Measurements from ENCODE around the gene NETO1. TPM values are rescaled to one million over a fixed set of nuclear protein-coding genes. Genes with fewer than 3 reads are reported as not detected.

NETO1 gene
- polyA plus RNA-seq, 1 experiment = 0.55 TPM

GRCh38 chr18:72727038-72727655 is 140.6 kb downstream of the NETO1 start:
- no peak for DNase-seq (ENCODE audit: low read depth, low spot score)
- Histone ChIP-seq H3K9me3 (ENCODE audit: control insufficient read depth, insufficient read depth, low read length) (peaks cover 6% of the 10 kb centered on the region; the same call in 1 of the 2 replicates), H3K4me3 (ENCODE audit: low read depth, low read length) (no peak overlapping the region), H3K27me3 (ENCODE audit: control insufficient read depth, insufficient read depth, low read length) (no peaks in the 10 kb centered on the region), H3K27ac (ENCODE audit: low read depth, low read length) (no peak overlapping the region)
- POLR2A ChIA-PET = no interaction called here
- CTCF ChIA-PET = no interaction called here
- TF ChIP-seq CTCF (IDR thresholded peaks at IDR 0.05; ENCODE audit: low read depth, low read length) = no peak

GRCh38 chr18:72726201-72726600 is 141.6 kb downstream of the NETO1 start:
- Histone ChIP-seq H3K27me3 (ENCODE audit: control insufficient read depth, insufficient read depth, low read length) (no peaks in the 10 kb centered on the region), H3K4me3 (ENCODE audit: low read depth, low read length) (no peak overlapping the region), H3K27ac (ENCODE audit: low read depth, low read length) (no peak overlapping the region), H3K9me3 (ENCODE audit: control insufficient read depth, insufficient read depth, low read length) (peaks cover 6% of the 10 kb centered on the region; the same call in 1 of the 2 replicates)
- ChIA-PET POLR2A (no interaction called here), CTCF (no interaction called here)
- no peak for TF ChIP-seq CTCF (IDR thresholded peaks at IDR 0.05; ENCODE audit: low read depth, low read length)
- DNase-seq (ENCODE audit: low read depth, low spot score) = no peak

GRCh38 chr18:72721330-72721729 is 146.5 kb downstream of the NETO1 start:
- Histone ChIP-seq H3K9me3 (ENCODE audit: control insufficient read depth, insufficient read depth, low read length) (no peaks in the 10 kb centered on the region), H3K4me3 (ENCODE audit: low read depth, low read length) (no peak overlapping the region), H3K27ac (ENCODE audit: low read depth, low read length) (no peak overlapping the region), H3K27me3 (ENCODE audit: control insufficient read depth, insufficient read depth, low read length) (no peaks in the 10 kb centered on the region)
- DNase-seq (ENCODE audit: low read depth, low spot score) = no peak
- ChIA-PET POLR2A (no interaction called here), CTCF (no interaction called here)
- TF ChIP-seq CTCF (IDR thresholded peaks at IDR 0.05; ENCODE audit: low read depth, low read length) = no peak

GRCh38 chr18:72720116-72720515 is 147.7 kb downstream of the NETO1 start:
- H3K4me3 ChIP-seq (ENCODE audit: low read depth, low read length) = no peak overlapping the region
- CTCF ChIA-PET = no interaction called here
- H3K27me3 ChIP-seq (ENCODE audit: control insufficient read depth, insufficient read depth, low read length) = no peaks in the 10 kb centered on the region
- POLR2A ChIA-PET = no interaction called here
- DNase-seq (ENCODE audit: low read depth, low spot score) = no peak
- no peak for TF ChIP-seq CTCF (IDR thresholded peaks at IDR 0.05; ENCODE audit: low read depth, low read length)
- H3K27ac ChIP-seq (ENCODE audit: low read depth, low read length) = no peak overlapping the region
- no peaks in the 10 kb centered on the region for H3K9me3 ChIP-seq (ENCODE audit: control insufficient read depth, insufficient read depth, low read length)

- no peak overlapping the region for H3K27ac ChIP-seq (ENCODE audit: low read depth, low read length)
- H3K27me3 ChIP-seq (ENCODE audit: control insufficient read depth, insufficient read depth, low read length) = no peaks in the 10 kb centered on the region
- no peak for DNase-seq (ENCODE audit: low read depth, low spot score)
- CTCF ChIA-PET = no interaction called here
- H3K9me3 ChIP-seq (ENCODE audit: control insufficient read depth, insufficient read depth, low read length) = peaks cover 4% of the 10 kb centered on the region; the same call in 1 of the 2 replicates
- no peak for TF ChIP-seq CTCF (IDR thresholded peaks at IDR 0.05; ENCODE audit: low read depth, low read length)
- no peak overlapping the region for H3K4me3 ChIP-seq (ENCODE audit: low read depth, low read length)
- POLR2A ChIA-PET = no interaction called here
Measured at GRCh38 chr18:72704202-72704601, 163.6 kb downstream of the NETO1 start.
